SU-DHL-6 (cell line): ENCODE results near the gene UQCR10.
A peak's percentile ranks its signal among the peaks of the same experiment; 100 is the strongest.

Source experiments
- H2AFZ ChIP-seq: fragments of 200-600 bp; sonication (generic); 2 replicates; pipeline ENCODE4 v1.6.1; 2014; ENCODE audit warnings: low read depth, mild to moderate bottlenecking, moderate library complexity, mixed read lengths, antibody characterized with exemption, low read length; ENCODE audit not compliant: severe bottlenecking
- H3F3A ChIP-seq: fragments of 200-600 bp; shearing (Covaris generic); 2 replicates; pipeline ENCODE4 v1.6.0; 2016; ENCODE audit warnings: antibody characterized with exemption, mild to moderate bottlenecking; ENCODE audit not compliant: insufficient read depth
- H3K27ac ChIP-seq: fragments of 200-600 bp; sonication (generic); 2 replicates; pipeline ENCODE4 v1.5.1; 2016; ENCODE audit warnings: low read depth, mild to moderate bottlenecking, low read length, moderate library complexity, mixed read lengths
- H3K27me3 ChIP-seq: fragments of 200-600 bp; sonication (generic), shearing (Covaris generic); 2 replicates; pipeline ENCODE4 v1.6.0; 2014; ENCODE audit warnings: mild to moderate bottlenecking, low read length
- H3K36me3 ChIP-seq: fragments of 200-600 bp; sonication (generic); 2 replicates; pipeline ENCODE4 v1.6.1; 2014; ENCODE audit warnings: mild to moderate bottlenecking, low read length, mixed read lengths
- H3K4me2 ChIP-seq: fragments of 300-600, 200-600 bp; shearing (Covaris generic), sonication (generic); 2 replicates; pipeline ENCODE4 v1.6.0; 2014; ENCODE audit warnings: low read length, low read depth, mild to moderate bottlenecking; ENCODE audit not compliant: poor library complexity, severe bottlenecking
- H3K4me3 ChIP-seq: fragments of 200-600 bp; sonication (generic); 2 replicates; pipeline ENCODE4 v1.5.1; 2014; ENCODE audit warnings: antibody characterized with exemption, low read length, mild to moderate bottlenecking, mixed read lengths; ENCODE audit not compliant: insufficient read depth, poor library complexity, severe bottlenecking
- H3K79me2 ChIP-seq: fragments of 200-600 bp; sonication (generic); 2 replicates; pipeline ENCODE4 v1.6.1; 2014; ENCODE audit warnings: mild to moderate bottlenecking, low read length, moderate library complexity; ENCODE audit not compliant: insufficient read depth
- H3K9ac ChIP-seq: fragments of 200-600 bp; sonication (generic); 2 replicates; pipeline ENCODE4 v1.7.0; 2014; ENCODE audit warnings: mild to moderate bottlenecking, low read length
- H3K9me2 ChIP-seq: fragments of 200-600 bp; sonication (generic); replicated peaks from 2 replicates; pipeline ENCODE4 v1.6.1; 2014; ENCODE audit warnings: low read length; ENCODE audit not compliant: insufficient read depth
- H3K9me3 ChIP-seq: fragments of 200-600 bp; sonication (generic); 2 replicates; pipeline ENCODE4 v1.6.1; 2014; ENCODE audit warnings: low read length, mixed read lengths; ENCODE audit not compliant: insufficient read depth
- H4K20me1 ChIP-seq: fragments of 200-600 bp; sonication (generic); 2 replicates; pipeline ENCODE4 v1.6.1; 2014; ENCODE audit warnings: low read depth, mild to moderate bottlenecking, antibody characterized with exemption, low read length, moderate library complexity, mixed read lengths
- EZH2phosphoT487 ChIP-seq: fragments of 200-600 bp; sonication (generic), shearing (Covaris generic); conservative IDR thresholded peaks from 2 replicates; pipeline ENCODE4 v1.6.1; 2018; ENCODE audit warnings: mild to moderate bottlenecking, antibody characterized with exemption, low read length, moderate library complexity, mixed read lengths
- TF ChIP-seq, protein P1 (sequence below): fragments of 200-600 bp; sonication (generic); IDR thresholded peaks from one replicate; pipeline ENCODE4 v1.5.1; 2017; ENCODE audit warnings: antibody characterized with exemption, mild to moderate bottlenecking, low read length, moderate library complexity; ENCODE audit not compliant: insufficient read depth, poor library complexity, severe bottlenecking

The UQCR10 gene

DNA sequence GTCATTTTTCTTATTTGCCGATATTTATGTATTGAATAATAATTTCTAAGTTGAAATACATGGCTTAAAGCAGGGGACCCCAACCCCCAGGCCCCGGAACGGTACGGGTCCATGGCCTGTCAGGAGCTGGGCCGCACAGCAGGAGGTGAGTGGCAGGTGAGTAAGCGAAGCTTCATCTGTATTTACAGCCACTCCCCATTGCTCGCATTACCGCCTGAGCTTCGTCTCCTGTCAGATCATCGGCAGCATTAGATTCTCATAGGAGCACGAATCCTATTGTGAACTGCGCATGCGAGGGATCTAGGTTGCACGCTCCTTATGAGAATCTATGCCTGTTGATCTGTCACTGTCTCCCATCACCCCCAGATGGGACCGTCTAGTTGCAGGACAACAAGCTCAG is 4.9 kb upstream of the UQCR10 start:
- Histone ChIP-seq H2AFZ (no peak overlapping the region), H3K9ac (no peak overlapping the region), H3F3A (no peaks in the 10 kb centered on the region), H3K4me3 (no peak overlapping the region), H3K27me3 (no peaks in the 10 kb centered on the region), H3K9me2 (no peaks in the 10 kb centered on the region), H4K20me1 (no peaks in the 10 kb centered on the region), H3K4me2 (no peak overlapping the region), H3K9me3 (no peaks in the 10 kb centered on the region), H3K36me3 (no peaks in the 10 kb centered on the region), H3K79me2 (peaks cover 10% of the 10 kb centered on the region; the same call in 1 of the 2 replicates), H3K27ac (no peak overlapping the region)
- TF ChIP-seq, protein P1, sequence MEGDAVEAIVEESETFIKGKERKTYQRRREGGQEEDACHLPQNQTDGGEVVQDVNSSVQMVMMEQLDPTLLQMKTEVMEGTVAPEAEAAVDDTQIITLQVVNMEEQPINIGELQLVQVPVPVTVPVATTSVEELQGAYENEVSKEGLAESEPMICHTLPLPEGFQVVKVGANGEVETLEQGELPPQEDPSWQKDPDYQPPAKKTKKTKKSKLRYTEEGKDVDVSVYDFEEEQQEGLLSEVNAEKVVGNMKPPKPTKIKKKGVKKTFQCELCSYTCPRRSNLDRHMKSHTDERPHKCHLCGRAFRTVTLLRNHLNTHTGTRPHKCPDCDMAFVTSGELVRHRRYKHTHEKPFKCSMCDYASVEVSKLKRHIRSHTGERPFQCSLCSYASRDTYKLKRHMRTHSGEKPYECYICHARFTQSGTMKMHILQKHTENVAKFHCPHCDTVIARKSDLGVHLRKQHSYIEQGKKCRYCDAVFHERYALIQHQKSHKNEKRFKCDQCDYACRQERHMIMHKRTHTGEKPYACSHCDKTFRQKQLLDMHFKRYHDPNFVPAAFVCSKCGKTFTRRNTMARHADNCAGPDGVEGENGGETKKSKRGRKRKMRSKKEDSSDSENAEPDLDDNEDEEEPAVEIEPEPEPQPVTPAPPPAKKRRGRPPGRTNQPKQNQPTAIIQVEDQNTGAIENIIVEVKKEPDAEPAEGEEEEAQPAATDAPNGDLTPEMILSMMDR, result no peak
- TF ChIP-seq EZH2phosphoT487, result no peak

DNA sequence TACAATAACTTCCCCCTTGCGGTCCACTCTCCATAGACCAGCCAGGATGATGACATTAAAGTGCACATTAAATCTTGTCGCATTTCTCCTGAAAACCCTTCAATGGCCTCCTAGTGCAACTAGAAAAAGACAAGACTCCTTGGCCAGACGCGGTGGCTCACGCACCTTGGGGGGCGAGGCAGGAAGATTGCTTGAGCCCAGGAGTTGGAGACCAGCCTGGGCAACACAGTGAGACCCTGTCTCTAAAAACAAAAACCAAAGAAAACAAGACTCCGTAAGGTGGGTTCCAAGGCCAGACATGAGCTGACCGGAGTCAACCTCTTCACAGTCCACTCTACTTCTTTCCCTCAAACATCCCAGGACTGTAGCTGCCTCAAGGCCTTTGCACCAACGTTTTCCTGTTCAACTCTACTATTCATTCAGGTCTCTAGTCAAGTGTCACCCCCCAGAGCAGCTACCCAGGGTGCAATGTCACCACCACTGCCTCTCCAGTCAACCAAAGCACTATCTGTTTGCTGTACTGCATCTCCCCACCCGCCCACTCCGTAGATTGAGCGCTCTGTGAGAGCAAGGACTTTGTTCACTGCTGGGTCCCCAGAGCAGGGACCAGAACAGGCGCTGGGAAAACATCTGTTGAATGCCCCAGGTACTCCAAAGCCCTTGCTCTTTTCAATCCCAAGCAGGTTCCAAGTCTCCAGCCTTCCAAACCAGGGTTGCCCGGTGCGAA is 1.1 kb upstream of the UQCR10 start:
- Histone ChIP-seq H3K4me3 (peak overlapping the region; percentile 88), H2AFZ (peak overlapping the region; percentile 72), H3K9ac (peak overlapping the region; percentile 79), H3K36me3 (0 out of 2 replicates have a peak, but pooled peaks cover 2% of the 10 kb centered on the region), H3K79me2 (peaks cover 25% of the 10 kb centered on the region), H3K9me2 (no peaks in the 10 kb centered on the region), H3K27me3 (no peaks in the 10 kb centered on the region), H3F3A (no peaks in the 10 kb centered on the region), H3K27ac (peak overlapping the region; percentile 41), H4K20me1 (no peaks in the 10 kb centered on the region), H3K4me2 (peak overlapping the region; percentile 69), H3K9me3 (no peaks in the 10 kb centered on the region)
- TF ChIP-seq EZH2phosphoT487, result no peak
- TF ChIP-seq, protein P1, result no peak

GRCh38 chr22:29766632-29767170 is 468 bp upstream of the UQCR10 start, which contains the start of gene ZMAT5:
Gene ZMAT5, minus strand, starts transcription at chr22:29767007. Its CDS starts 18,463 bp downstream, at chr22:29748544.
- H3K9ac ChIP-seq, result peak within 1 kb of the TSS; percentile 79
- H3K79me2 ChIP-seq, result peaks cover 25% of the 10 kb centered on the region
- H3K9me2 ChIP-seq, result no peaks in the 10 kb centered on the region
- no peak for TF ChIP-seq EZH2phosphoT487
- TF ChIP-seq, protein P1, result no peak
- H3K27me3 ChIP-seq, result no peaks in the 10 kb centered on the region
- no peaks in the 10 kb centered on the region for H4K20me1 ChIP-seq
- 0 out of 2 replicates have a peak, but pooled peaks cover 2% of the 10 kb centered on the region for H3K36me3 ChIP-seq
- H3K9me3 ChIP-seq, result no peaks in the 10 kb centered on the region
- H3F3A ChIP-seq, result no peaks in the 10 kb centered on the region
- peak within 1 kb of the TSS; percentile 72 for H2AFZ ChIP-seq
- peak within 1 kb of the TSS; percentile 88 for H3K4me3 ChIP-seq
- H3K27ac ChIP-seq, result peak within 1 kb of the TSS; percentile 58
- H3K4me2 ChIP-seq, result peak within 1 kb of the TSS; percentile 69
